Measurements from ENCODE around the gene GALNT10.

GALNT10 gene

DNA sequence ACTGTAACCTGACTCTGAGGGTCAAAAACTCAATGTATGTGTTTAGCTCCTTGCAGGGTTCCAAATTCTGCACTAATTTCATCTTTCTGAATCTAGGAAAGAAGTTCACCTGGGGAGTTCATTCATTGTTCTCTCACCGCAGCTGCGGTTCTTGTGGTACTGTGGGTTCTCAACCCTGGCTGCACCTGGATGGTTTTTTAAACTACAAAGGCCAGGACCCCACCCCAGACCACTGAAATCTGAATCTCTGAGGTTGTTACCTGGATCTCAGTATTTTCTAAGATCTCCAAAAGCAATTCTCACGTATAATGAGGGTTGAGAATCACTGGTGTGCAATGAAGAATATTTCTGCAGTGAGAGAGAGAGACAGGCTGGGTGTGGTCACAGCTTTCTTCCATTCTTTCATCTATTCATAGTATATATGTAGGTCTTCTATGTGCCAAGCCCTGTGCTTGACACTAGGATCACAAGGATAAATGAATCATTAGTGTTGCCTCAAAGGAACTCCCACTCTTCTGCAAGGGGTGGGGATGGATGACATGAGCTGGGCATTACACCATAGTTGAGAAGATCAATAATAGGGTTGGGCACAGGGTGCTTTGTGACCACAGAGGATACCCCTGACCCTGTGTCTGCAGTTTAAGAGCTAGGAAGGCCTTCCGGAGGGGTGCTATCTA lies 109.8 kb downstream of the GALNT10 start:
- Histone ChIP-seq H3K9ac (ENCODE audit: low read depth, low read length) (no peak overlapping the region), H3K27ac (ENCODE audit: low read depth, low read length) (no peak overlapping the region)

DNA sequence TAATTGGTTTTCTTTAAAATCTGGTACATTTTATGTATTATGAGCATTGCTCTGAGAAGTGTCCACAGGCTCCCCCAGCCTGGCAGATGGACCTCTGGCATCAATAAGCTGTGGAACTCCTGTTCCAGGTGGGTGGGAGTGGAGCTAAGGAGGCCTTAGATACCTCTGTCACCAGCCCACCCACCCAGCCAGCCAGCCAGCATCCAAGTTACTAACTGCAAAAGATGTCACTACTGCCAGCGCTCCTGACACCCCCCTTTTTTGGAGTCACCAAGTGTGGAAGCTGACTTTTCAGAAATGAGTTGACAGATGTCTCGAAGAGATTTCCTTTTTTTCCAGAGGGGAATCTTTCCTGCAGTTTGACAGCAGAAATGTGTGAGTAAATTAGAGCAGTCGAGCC lies 111.2 kb downstream of the GALNT10 start:
- Histone ChIP-seq H3K27ac (ENCODE audit: low read depth, low read length) (no peak overlapping the region), H3K9ac (ENCODE audit: low read depth, low read length) (no peak overlapping the region), H3K36me3 (ENCODE audit: control insufficient read depth, insufficient read depth, low read length) (no peaks in the 10 kb centered on the region; the same call in 1 of the 2 replicates), H3K4me1 (ENCODE audit: control insufficient read depth, insufficient read depth, low read length) (no peaks in the 10 kb centered on the region), H3K4me3 (ENCODE audit: low read depth, low read length) (no peak overlapping the region), H3K9me3 (ENCODE audit: control insufficient read depth, insufficient read depth, low read length) (no peaks in the 10 kb centered on the region), H3K27me3 (ENCODE audit: control insufficient read depth, insufficient read depth, low read length) (no peaks in the 10 kb centered on the region)

More for the DNA sequence above, 109.8 kb downstream of the GALNT10 start:
- Histone ChIP-seq H3K4me1 (ENCODE audit: control insufficient read depth, insufficient read depth, low read length) (no peaks in the 10 kb centered on the region), H3K9me3 (ENCODE audit: control insufficient read depth, insufficient read depth, low read length) (no peaks in the 10 kb centered on the region), H3K36me3 (ENCODE audit: control insufficient read depth, insufficient read depth, low read length) (no peaks in the 10 kb centered on the region; the same call in 1 of the 2 replicates), H3K4me3 (ENCODE audit: low read depth, low read length) (no peak overlapping the region), H3K27me3 (ENCODE audit: control insufficient read depth, insufficient read depth, low read length) (no peaks in the 10 kb centered on the region)

DNA sequence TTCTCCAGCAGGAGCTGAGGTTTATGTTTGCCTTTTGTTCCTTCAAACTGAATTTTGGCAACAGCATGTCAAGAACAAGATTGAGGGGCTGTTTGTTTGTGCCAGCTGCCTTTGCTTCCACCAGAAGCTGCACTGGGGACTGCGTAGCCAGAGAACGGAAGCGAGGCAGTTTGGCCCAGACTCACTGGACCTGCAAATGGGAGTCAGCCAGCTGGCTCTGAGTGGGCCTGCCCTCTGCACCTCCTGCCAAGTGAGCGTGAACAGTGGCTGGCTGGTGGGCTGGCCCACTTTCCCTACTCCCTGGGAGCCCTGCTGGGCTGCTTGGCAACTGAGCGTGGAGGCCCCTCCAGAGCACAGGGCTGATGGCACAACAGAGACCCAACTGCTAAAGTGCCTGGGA lies 111.6 kb downstream of the GALNT10 start:
- Histone ChIP-seq H3K9ac (ENCODE audit: low read depth, low read length) (no peak overlapping the region), H3K4me3 (ENCODE audit: low read depth, low read length) (no peak overlapping the region), H3K36me3 (ENCODE audit: control insufficient read depth, insufficient read depth, low read length) (no peaks in the 10 kb centered on the region; the same call in 1 of the 2 replicates), H3K27ac (ENCODE audit: low read depth, low read length) (no peak overlapping the region), H3K4me1 (ENCODE audit: control insufficient read depth, insufficient read depth, low read length) (no peaks in the 10 kb centered on the region), H3K27me3 (ENCODE audit: control insufficient read depth, insufficient read depth, low read length) (no peaks in the 10 kb centered on the region), H3K9me3 (ENCODE audit: control insufficient read depth, insufficient read depth, low read length) (no peaks in the 10 kb centered on the region)

DNA sequence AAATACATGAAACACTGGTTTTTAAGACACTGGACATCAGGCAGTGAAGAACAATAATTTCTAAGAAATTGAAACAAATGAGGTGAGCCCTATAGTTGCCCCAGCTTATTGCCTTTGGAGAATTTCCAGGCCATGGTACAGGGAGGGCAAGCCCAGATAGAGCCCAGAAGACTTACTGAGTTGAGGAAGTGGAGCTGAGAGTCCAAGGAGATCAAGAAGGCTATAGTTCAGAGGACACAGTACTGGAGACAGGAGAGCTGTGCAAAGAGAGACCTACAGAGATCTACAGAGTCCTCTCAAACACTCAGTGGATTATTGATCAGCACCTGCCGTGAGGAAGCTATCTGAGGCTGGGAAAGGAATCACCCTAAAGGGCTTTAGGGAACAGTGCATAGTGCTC lies 112.6 kb downstream of the GALNT10 start:
- H3K4me1 ChIP-seq (ENCODE audit: control insufficient read depth, insufficient read depth, low read length) = no peaks in the 10 kb centered on the region
- no peaks in the 10 kb centered on the region for H3K27me3 ChIP-seq (ENCODE audit: control insufficient read depth, insufficient read depth, low read length)
- H3K9me3 ChIP-seq (ENCODE audit: control insufficient read depth, insufficient read depth, low read length) = no peaks in the 10 kb centered on the region
- no peak overlapping the region for H3K27ac ChIP-seq (ENCODE audit: low read depth, low read length)
- no peak overlapping the region for H3K4me3 ChIP-seq (ENCODE audit: low read depth, low read length)
- no peaks in the 10 kb centered on the region; the same call in 1 of the 2 replicates for H3K36me3 ChIP-seq (ENCODE audit: control insufficient read depth, insufficient read depth, low read length)
- no peak overlapping the region for H3K9ac ChIP-seq (ENCODE audit: low read depth, low read length)

DNA sequence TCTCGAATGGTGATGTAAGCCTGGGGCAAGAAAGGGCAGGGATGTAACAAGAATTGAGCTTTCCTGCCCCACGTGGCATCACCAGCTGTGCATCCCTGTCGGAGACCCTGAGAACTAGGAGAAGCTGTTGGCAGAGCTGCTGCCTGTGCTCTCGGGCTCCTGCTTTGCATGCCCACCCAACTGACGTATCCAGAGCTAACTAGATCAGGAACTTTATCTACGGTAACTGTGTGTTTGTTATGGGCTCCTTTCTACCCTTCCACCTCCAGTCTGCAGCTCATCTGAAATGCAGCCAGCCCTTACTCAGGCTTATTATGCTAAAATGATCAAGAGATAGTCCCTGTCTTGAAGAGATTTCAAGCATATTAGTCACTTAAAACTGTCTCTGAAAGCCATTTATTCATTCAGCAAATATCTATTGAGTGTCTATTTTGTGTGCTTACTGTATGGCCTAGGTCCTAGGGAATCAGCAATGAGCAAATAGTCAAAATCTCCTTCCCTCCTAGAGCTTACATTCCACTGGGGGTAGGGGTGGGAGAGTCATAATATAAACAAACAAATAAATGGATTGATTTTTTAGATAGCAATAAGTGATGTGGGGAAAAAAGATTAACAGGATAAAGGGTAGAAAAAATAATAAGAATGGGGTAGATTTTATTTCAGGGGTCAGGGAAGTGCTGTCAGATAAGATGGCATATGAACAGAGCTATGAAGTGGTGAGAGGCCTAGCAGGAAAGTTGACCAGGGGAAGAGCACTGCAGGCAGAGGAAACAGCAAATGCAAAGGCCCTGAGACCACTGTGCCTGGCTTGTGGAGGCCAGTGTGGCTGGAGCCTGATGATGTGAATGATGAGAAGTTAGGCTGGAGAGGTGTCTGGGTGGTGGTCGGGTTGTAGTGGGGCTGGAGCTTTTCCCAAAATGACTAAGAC lies 118.2 kb downstream of the GALNT10 start:
- no peak overlapping the region for H3K9ac ChIP-seq (ENCODE audit: low read depth, low read length)
- no peaks in the 10 kb centered on the region for H3K27me3 ChIP-seq (ENCODE audit: control insufficient read depth, insufficient read depth, low read length)
- H3K4me3 ChIP-seq (ENCODE audit: low read depth, low read length) = no peak overlapping the region
- H3K27ac ChIP-seq (ENCODE audit: low read depth, low read length) = no peak overlapping the region
- H3K36me3 ChIP-seq (ENCODE audit: control insufficient read depth, insufficient read depth, low read length) = no peaks in the 10 kb centered on the region
- no peaks in the 10 kb centered on the region for H3K4me1 ChIP-seq (ENCODE audit: control insufficient read depth, insufficient read depth, low read length)
- H3K9me3 ChIP-seq (ENCODE audit: control insufficient read depth, insufficient read depth, low read length) = no peaks in the 10 kb centered on the region

DNA sequence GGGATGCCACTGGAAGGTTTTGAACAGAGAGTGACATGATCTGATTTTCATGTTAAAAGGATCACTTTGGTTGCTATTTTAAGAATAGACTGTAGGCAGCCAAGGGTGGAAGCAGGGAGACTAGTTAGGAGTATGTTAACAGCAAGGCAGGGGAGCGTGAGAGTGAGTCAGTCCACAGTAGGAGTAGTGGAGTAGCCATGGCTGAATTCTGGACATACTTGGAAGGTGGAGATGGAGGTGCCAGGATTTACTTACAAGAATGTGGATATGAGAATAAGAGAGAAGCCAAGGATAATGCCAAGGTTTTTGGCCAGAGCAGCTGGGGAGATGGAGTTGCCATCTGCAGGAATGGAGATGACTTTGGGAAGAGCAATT lies 118.8 kb downstream of the GALNT10 start:
- no peak overlapping the region for H3K4me3 ChIP-seq (ENCODE audit: low read depth, low read length)
- H3K27me3 ChIP-seq (ENCODE audit: control insufficient read depth, insufficient read depth, low read length) = no peaks in the 10 kb centered on the region
- H3K4me1 ChIP-seq (ENCODE audit: control insufficient read depth, insufficient read depth, low read length) = no peaks in the 10 kb centered on the region
- no peaks in the 10 kb centered on the region for H3K9me3 ChIP-seq (ENCODE audit: control insufficient read depth, insufficient read depth, low read length)
- H3K36me3 ChIP-seq (ENCODE audit: control insufficient read depth, insufficient read depth, low read length) = no peaks in the 10 kb centered on the region
- no peak overlapping the region for H3K9ac ChIP-seq (ENCODE audit: low read depth, low read length)
- H3K27ac ChIP-seq (ENCODE audit: low read depth, low read length) = no peak overlapping the region

DNA sequence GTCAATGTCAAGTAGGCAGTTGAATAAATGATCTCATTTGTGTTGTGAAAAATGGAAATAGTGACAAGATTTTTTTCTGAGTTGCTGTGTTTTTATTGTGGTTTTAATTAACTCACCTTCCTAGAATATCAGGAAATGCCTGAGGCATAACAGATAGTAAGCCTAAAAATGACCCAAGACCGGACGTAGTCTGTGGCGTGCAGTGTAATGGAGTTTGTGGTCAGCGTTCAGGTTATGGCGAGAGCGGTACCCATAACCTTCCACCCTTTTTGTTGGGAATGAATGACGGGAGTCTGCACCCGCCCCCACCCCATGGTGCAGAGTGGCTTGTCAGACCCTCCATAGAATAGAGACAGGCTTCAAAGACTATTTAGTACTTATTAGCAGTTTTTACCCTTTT lies 119.3 kb downstream of the GALNT10 start:
- no peaks in the 10 kb centered on the region for H3K9me3 ChIP-seq (ENCODE audit: control insufficient read depth, insufficient read depth, low read length)
- no peak overlapping the region for H3K9ac ChIP-seq (ENCODE audit: low read depth, low read length)
- no peaks in the 10 kb centered on the region for H3K36me3 ChIP-seq (ENCODE audit: control insufficient read depth, insufficient read depth, low read length)
- H3K4me3 ChIP-seq (ENCODE audit: low read depth, low read length) = no peak overlapping the region
- H3K27me3 ChIP-seq (ENCODE audit: control insufficient read depth, insufficient read depth, low read length) = no peaks in the 10 kb centered on the region
- H3K27ac ChIP-seq (ENCODE audit: low read depth, low read length) = no peak overlapping the region
- H3K4me1 ChIP-seq (ENCODE audit: control insufficient read depth, insufficient read depth, low read length) = no peaks in the 10 kb centered on the region

DNA sequence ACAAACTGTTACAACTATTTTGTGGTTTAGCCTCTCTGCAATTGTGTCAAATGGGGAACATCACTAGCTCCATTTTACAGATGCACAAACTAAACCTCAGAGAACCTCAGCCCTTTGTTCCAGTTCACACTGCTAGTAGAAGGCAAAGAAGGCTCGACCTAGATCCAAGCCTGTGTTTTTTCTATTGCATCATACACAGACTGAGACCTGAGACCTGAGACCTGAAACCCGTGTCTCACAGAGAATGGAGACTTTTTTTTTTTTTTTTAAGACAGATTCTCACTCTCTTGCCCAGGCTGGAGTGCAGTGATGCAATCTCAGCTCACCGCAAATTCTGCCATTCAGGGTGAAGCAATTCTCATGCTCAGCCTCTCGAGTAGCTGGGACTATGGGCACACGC lies 120.8 kb downstream of the GALNT10 start:
- Histone ChIP-seq H3K27me3 (ENCODE audit: control insufficient read depth, insufficient read depth, low read length) (no peaks in the 10 kb centered on the region), H3K4me1 (ENCODE audit: control insufficient read depth, insufficient read depth, low read length) (no peaks in the 10 kb centered on the region), H3K4me3 (ENCODE audit: low read depth, low read length) (no peak overlapping the region), H3K9me3 (ENCODE audit: control insufficient read depth, insufficient read depth, low read length) (no peaks in the 10 kb centered on the region), H3K36me3 (ENCODE audit: control insufficient read depth, insufficient read depth, low read length) (no peaks in the 10 kb centered on the region), H3K9ac (ENCODE audit: low read depth, low read length) (no peak overlapping the region), H3K27ac (ENCODE audit: low read depth, low read length) (no peak overlapping the region)

DNA sequence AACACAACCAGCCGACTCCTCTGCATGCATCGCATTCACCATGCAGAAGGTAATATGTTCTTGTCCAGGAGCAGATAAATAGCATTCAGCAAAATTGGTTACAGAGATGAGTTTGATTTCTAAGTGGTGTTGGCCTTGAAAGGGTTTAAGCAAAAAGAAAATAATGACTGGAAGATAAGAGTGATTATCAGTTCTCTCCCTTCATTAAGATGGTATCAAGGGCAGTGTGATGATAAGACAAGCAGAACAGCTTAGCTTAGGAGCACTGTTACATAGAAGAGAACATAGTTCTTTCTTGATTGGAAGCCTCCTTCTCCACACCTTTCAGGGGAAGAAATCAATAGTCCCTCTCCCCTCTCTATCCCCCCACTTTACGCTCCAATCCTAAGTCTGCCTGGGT lies 121.5 kb downstream of the GALNT10 start:
- H3K4me3 ChIP-seq (ENCODE audit: low read depth, low read length) = no peak overlapping the region
- H3K27me3 ChIP-seq (ENCODE audit: control insufficient read depth, insufficient read depth, low read length) = no peaks in the 10 kb centered on the region
- H3K27ac ChIP-seq (ENCODE audit: low read depth, low read length) = no peak overlapping the region
- H3K36me3 ChIP-seq (ENCODE audit: control insufficient read depth, insufficient read depth, low read length) = no peaks in the 10 kb centered on the region
- H3K9ac ChIP-seq (ENCODE audit: low read depth, low read length) = no peak overlapping the region
- H3K9me3 ChIP-seq (ENCODE audit: control insufficient read depth, insufficient read depth, low read length) = no peaks in the 10 kb centered on the region
- H3K4me1 ChIP-seq (ENCODE audit: control insufficient read depth, insufficient read depth, low read length) = no peaks in the 10 kb centered on the region

DNA sequence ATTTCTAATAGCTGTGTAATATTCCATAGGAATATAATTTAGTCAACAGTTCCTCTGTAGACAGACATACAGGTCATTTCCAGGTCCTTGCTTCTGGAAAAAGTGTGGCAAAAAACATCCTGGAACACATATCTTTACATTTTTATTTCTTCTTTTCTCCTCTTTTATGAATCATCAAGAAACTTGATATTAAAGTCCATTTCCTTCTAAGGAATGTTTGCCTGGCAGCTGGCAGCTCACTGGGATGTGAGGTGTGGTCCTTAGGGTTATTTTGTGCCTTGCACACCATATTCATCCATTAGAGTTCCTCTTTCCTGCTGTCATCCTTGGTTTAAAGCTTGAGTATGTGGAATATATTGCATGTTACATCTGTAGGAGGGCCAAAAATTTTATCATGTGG lies 122.0 kb downstream of the GALNT10 start:
- Histone ChIP-seq H3K9me3 (ENCODE audit: control insufficient read depth, insufficient read depth, low read length) (no peaks in the 10 kb centered on the region), H3K27ac (ENCODE audit: low read depth, low read length) (no peak overlapping the region), H3K36me3 (ENCODE audit: control insufficient read depth, insufficient read depth, low read length) (no peaks in the 10 kb centered on the region), H3K4me3 (ENCODE audit: low read depth, low read length) (no peak overlapping the region), H3K27me3 (ENCODE audit: control insufficient read depth, insufficient read depth, low read length) (no peaks in the 10 kb centered on the region), H3K4me1 (ENCODE audit: control insufficient read depth, insufficient read depth, low read length) (no peaks in the 10 kb centered on the region), H3K9ac (ENCODE audit: low read depth, low read length) (no peak overlapping the region)

DNA sequence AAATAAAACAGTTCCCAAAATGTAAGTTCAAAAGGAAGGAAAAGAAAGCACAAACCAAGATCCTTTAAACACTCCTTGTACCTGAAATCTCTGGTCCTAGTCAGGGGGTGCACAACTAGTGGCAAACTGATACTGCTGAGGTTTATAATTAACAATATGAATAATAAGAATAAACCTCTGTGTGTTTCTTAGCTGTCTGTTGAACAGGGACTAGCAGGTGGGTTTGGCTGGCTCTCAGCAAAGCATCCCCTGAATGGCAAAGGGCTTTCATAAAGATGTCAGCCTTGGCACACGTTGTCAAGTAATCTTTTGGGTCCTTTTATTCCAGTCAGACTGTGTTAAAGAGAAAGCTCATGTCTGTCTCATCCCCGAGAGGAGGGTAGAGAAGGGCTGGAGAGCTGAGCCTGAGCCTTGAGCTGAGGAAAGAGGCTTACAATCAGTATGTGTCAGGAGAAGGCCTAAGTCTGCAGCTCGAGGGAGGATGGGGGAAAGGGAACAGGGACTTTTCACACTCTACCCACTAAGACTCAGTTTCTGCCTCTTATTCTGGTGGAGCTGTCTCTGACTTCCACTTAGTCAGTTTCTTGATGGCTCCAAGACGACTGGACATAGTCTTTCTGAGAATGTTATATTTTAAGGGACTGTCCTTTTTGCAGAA lies 123.0 kb downstream of the GALNT10 start:
- H3K27ac ChIP-seq (ENCODE audit: low read depth, low read length) = no peak overlapping the region
- no peaks in the 10 kb centered on the region for H3K36me3 ChIP-seq (ENCODE audit: control insufficient read depth, insufficient read depth, low read length)

More for the DNA sequence above, 123.0 kb downstream of the GALNT10 start:
- Histone ChIP-seq H3K27me3 (ENCODE audit: control insufficient read depth, insufficient read depth, low read length) (no peaks in the 10 kb centered on the region), H3K4me1 (ENCODE audit: control insufficient read depth, insufficient read depth, low read length) (no peaks in the 10 kb centered on the region), H3K9me3 (ENCODE audit: control insufficient read depth, insufficient read depth, low read length) (no peaks in the 10 kb centered on the region), H3K9ac (ENCODE audit: low read depth, low read length) (no peak overlapping the region), H3K4me3 (ENCODE audit: low read depth, low read length) (no peak overlapping the region)
